Measurements from ENCODE around the gene NES.

NES gene

DNA sequence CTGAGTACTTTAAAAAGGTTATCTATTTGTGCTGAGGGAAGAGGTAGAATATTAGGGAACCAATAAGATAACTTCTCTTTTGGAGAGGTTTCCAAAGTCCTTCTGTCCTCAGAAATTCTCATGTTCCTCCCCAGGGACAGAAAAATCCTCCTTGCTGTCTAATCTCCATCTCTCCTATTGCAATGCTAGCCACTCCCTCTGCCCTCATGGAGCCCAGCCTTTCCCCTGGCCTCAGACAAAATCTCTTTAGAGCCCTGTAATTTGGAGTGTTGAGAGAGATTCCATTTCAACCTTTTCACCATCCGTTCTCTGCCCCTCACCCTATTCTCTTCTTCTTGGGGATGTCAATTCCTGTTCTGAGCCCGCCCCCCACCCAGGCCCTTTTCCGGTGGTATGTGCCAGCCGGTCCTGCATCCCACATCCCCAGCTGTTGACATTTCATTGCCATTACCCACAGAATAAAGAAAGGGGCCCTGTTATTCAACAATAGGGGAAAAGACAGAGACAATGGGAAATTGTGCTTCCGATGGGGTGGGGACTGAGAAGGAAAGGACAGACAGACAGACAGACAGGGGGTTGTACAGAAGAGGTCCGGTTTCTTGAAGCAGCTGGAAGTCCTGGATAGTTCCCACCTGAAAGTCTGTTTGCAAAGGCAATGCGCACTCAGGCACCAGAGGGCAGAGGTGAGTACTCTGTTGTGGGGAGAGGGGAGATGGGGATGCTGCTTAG is 58.2 kb downstream of the NES start, which contains the start of gene HAPLN2:
TSS of gene HAPLN2 (plus strand) at position 563 of the 729 bp plus-strand sequence. CDS start 4,076 bp downstream, outside the sequence.
- peak; percentile 88 for DNase-seq (ENCODE audit: low spot score)
